CMK (cell line): Measurements from ENCODE around the gene RASGEF1C.

Source experiments
- DNase-seq: peaks from one replicate; pipeline ENCODE4 v3.0.0-alpha.2; 2010; ENCODE audit warnings: low read depth

RASGEF1C gene

DNA sequence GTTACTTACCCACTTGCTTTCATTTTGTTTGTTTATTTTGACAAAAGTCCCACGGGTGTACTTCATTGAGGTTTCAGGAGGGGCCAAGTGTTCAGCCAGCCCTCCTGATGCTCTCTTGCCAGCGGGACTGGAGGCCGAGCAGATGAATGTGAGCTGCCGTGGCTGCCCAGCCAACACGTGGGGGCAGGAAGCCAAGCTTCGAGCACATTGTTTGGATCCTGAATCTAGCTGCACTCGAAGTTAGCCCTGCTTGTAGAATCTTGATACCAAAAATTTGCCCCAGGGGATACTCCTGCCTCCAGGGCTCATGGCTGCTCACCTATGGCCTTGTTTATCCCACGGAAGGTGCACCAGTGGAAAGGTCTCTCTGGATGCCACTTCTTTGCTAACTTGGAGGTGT lies 49.3 kb downstream of the RASGEF1C start:
- DNase-seq: no peak

DNA sequence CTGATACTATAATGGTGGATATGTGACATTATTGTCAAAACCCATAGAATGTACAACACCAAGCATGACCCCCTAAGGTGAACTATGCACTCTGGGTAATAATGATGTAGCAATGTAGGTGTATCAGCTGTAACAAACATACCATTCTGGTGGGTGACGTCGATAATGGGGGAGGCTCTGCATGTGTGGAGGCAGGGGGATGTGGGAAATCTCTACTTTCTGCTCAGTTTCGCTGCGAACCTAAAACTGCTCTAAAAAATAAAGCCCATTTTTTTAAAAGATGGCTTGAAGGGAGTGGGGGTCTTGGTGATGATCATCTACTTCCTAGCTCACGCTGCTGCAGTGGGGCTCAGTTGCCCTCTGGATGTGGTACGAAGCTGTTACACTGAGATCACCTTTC lies 51.1 kb downstream of the RASGEF1C start:
- no peak for DNase-seq

DNA sequence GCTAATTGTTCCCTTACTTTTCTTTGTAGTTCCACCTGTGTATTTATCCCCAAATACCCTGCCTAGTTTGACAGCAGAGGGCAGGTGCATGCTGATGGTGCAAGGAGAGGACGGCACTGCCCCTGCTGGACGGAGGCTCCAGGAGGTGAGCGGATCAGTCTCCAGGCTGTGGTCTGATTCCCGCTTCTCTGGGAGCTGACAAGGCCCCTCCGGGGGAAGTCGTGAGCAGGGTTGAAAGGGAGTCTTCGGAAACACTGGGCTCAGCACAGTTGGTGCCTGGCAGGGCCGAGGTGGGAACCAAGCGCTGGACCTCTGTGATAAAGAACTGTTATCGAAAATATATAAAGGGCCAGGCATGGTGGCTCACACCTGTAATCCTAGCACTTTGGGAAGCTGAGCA lies 52.9 kb downstream of the RASGEF1C start:
- no peak for DNase-seq

DNA sequence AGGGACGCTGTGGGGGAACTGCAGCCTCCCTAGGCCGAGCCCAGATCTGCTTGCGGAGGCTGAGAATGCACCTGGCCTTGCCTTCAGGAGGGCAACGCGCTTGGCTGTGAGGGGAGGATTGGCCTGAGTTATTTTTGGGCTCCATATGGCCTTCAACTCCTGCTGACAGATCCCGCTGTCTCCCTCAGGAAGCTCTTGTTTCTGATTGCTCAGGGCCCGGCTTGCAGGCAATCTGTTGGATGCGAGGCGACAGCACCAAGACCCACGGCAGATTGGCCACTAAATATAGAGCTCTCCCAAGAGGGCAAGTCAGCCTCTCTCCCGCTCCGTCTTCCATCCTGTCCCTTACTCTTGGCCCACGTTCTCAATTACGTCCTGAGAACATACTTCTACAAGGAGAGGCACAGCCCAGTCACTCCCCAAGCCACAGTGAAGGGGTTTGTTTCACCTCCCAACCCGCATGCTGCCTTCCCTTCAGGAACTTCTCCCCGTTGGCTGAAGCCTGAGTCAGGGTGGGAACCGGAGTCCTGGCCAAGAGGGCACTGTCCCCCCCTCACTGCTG lies 53.6 kb downstream of the RASGEF1C start:
- no peak for DNase-seq

DNA sequence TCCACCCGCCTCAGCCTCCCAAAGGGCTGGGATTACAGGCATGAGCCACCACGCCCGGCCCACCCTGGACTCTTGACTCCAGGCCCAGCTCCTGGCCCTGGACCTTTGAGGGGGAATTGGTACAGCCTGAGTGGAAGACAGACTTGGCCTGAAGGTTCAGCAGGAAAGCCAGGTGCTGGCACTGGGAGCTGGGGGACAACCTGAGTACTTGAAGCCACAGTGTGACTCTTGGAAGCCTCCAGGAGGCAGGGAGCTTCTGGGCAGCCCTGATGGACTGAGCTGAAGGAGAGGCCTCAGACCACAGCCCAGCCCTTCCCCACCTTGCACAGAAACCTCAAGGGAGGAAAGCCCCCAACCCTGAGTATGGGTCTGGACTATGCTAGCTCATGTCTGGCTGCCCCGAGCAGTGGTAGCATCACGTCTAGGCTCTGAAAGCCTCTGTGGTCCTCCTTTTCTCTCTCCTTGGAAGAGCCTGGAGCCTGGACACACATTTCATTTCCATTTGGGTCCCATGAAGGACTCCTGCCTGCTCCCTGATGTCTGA lies 54.1 kb downstream of the RASGEF1C start:
- no peak for DNase-seq

DNA sequence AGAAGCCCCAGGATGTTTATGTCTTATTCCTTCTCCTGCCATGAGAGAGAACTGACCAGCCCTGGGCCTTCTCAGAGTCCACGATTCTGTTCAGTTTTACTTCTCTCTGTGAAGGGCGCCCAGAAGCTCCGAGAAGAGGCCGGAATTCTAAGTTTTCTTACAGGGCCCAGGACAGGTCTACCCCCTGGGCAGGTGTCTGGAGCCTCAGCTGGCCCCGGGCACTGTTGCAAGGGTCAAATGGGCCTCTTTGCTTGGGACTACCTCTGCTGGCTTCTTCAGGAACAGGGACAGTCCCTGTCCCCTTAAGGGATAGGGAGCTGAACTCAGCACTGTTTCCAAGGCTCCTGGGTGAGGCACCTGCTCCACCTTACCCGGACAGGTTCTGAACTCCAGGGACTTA lies 55.0 kb downstream of the RASGEF1C start:
- no peak for DNase-seq

DNA sequence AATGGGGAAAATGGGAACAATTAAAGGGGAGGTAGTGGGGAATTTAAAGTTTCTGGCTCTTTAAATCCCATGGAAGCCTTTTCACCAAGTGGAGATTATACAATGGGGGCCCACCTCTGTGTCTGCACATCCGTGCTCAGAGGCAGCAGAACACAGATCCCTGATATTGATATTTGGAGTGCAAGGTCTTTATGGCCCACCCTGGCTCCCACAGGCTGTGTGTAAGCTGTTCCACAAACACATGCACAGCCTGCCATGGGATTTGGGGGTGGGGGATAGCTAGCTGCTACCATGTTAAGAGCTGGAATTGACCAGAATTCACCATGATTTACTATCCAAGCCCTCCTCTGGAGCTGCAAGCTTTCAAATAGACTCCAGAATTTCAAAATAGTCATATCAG lies 55.9 kb downstream of the RASGEF1C start:
- DNase-seq: no peak

DNA sequence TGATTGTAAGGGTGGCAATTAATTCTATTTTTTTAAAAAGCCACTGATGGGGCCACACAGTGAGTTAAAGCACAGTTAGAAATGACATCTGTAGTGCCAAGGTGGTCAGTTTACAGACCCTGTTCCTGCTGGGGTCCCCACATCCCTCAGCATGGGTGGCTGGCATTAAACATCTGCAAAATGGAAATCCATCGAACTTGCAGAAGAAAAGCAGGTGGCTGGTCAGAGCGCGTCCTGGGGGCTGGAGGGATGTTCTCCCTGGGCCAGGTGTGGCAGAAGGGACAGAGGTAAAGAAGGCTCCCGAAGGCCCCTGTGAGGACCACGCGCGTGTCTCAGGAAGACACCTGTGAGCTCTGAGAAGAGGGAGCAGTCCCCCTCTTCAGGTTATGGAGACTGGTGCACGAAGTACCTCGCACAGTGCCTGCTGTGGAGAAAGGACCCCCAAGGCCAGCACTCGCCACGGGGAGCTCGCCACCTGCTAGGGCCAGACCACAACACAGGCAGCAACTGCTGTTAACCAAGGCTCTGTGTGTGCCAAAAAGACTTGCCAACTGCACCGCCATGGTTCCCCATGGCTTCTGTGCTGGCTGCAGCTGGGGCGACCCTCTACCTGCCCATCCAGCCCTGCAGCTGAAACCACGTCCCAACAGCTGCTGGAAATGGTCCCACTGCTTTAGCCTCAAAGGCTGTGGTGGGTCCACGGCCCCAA lies 65.2 kb downstream of the RASGEF1C start:
- DNase-seq: no peak

DNA sequence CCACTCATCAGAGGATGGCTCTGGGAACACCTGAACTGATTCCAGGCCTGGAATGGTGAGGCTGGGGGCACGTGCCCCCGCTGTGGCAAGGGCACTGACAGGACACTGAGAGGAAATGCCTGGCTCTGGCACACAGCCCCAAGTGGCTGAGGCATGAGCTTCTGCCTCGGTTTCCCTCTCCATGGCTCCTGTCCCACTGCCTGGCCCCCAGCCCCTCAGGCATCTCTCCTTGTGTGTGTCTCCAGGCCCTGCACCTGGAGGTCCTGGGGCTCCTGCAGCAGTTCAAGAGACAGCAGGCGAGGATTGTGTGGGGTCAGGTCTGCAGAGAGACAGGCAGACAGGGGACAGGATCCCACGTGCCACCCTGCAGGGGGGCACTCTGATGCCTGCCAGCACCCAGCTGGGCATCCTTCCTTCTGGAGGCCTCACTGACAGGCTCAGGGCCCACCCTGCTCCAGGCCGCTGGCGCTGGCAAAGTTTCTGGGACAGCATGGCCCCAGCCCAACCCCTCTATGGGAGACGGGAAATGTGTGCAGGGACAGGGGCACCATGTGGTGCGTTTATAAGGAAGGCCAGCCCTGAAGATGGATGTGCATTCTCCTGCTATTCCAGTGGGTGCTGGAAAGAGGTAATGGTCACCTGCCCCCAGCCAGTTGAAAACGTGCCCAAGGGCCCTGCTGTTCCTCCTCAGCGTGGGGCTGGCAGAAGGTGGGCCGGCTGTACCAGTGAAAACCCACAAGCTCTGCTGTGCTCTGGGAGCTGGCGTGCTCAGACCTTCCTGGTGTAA lies 66.0 kb downstream of the RASGEF1C start:
- DNase-seq: no peak

DNA sequence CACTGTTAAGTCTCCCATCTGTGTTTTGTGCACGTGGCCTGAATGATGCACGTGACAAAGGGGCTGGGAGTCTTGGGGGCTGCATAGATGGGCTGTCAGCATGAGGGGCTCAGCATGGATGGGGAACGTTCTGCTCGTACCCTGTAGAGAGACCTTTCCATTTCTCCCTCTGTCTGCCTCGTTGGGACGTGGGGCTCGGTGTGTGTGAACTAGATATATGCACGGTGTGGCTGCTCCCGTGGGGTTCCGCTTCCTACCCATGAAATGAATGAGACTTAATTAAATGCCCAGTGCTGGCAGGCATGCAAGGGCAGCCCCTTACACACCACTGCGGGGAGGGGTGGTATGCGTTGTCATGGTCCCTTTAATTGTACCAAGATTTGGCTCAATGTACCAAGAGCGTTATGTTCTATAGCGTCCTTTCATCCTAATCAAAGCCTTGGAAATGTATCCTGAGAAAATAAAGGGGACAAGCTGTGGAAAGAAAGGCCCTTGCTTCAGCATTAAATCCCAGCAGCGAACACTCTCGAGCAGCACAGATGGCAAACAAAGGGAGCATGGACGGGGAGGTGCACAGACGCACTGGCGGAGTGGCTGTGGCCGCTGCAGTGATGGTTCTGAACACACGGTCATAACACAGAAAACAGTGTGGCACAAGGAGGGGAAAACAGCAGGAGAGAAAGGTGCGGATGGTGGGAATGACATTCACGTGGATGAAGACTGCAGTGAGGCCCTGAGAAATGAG lies 66.8 kb downstream of the RASGEF1C start:
- DNase-seq: no peak

DNA sequence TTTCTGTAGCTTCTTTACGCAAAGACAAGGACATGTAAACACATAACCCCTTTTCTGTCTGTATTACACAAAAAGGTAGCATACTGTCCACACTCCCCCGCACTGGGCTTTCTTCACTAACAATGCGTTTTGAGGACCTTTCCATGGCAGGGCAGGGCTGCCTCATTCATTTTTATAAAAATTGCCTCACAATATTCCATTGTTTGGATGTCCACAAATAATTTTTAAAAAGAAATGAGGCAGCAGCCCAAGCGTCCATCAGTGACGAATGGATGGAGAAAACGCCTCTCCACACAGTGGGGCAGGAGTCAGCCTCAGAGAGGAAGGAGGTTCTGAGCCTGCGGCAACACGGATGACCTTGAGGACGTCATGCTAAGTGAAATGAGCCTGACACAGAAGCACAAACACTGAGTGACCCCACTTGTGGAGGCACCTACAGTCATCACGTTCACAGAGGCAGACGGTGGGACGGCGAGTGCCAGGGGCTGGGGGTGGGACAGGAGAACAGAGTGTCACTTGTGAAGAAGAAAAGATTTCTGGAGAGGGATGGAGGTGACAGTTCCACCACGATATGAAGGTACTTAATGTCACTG lies 67.8 kb downstream of the RASGEF1C start:
- no peak for DNase-seq

DNA sequence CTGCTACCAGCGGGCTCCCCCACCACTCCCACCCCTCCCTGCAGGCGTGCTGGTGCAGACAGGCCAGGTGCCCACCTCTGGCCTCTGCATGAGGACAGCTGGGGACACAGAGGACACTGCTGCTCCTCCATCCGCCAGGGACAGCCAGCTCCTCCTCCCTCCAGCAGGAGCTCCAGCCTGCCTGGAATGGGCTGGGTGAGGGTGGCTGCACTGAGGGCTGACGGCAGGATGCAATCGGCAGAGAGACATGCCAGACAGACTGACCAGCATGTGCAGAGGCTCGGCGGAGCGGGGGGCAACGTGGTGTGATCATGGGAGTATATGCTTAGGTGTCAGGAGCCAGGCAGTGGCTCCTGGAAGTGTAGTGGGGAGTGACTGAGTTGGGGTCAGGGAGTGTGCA lies 68.4 kb downstream of the RASGEF1C start:
- DNase-seq: no peak

DNA sequence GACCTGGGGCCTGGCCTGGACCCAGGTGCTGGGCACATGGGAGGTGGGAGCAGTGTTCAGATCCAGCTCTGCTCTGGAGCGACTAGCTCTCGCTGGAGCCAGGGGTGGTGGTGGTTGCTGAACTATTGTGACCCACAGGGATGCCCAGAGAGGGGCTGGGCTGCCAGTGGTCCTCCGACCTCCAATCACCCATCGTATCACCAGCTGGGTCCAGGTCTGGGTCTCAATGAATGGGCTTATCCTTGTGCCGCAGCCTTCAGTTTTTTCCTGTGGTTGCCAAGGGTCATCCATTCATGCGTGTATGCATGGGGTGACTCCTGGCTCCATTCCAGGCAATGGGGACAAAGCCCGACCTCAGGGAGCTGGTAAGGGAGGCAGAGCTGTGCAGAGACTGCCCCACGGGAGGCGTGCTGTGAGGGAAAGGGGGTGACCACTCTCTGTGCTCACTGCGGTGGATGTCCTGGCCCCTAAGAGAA lies 68.9 kb downstream of the RASGEF1C start:
- no peak for DNase-seq

DNA sequence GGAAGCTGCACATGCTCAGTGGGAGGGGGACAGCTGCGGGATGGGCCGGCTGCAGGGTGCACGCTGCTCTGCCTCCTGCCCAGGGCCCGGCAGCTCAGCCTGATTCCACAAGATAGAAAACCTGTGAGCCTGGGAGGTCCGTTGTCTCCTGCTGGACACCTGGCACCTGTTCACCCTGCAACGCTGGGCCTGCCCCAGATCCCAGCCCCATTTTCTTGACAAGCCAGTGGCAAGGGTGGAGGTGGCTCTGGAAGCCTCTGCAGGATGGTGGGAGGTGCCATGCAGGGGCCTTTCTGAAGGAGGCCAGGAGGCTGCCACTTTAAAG lies 69.3 kb downstream of the RASGEF1C start:
- no peak for DNase-seq

DNA sequence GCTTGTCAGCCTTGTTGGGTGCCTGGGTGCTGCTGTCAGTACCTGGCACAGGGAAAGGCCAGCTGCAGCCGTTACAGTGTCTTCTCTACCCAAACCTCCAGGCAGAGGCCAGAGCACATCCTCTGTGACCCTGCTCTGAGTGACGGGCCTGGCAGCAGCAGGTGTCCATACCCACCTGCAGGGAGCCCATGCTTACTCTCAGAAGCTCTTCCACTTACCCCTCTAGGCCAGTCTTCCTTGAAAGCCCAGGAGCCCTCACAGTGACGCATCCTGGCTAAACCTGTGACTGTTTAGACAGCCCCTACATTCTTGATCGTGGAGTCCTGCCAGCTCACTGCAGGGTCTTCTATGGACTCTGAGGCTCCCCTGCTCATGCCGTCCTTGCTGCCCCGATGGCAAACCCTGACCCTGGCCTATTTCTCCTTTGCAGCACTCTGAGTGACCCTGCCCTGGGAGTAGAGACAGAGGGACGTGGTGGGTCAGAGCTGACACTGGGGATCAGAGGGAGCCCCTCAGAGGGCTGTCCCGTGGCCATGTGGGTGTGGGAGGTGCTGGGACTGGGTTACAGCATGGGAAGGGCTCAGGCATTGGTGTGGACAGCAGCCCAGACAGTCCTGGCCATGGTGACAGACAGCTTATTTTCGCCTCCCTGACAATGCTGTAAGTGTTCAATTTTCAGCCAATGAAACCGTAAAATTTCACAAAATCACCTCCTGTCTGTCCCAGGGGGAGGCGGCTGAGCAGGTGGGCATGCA lies 69.9 kb downstream of the RASGEF1C start:
- no peak for DNase-seq

DNA sequence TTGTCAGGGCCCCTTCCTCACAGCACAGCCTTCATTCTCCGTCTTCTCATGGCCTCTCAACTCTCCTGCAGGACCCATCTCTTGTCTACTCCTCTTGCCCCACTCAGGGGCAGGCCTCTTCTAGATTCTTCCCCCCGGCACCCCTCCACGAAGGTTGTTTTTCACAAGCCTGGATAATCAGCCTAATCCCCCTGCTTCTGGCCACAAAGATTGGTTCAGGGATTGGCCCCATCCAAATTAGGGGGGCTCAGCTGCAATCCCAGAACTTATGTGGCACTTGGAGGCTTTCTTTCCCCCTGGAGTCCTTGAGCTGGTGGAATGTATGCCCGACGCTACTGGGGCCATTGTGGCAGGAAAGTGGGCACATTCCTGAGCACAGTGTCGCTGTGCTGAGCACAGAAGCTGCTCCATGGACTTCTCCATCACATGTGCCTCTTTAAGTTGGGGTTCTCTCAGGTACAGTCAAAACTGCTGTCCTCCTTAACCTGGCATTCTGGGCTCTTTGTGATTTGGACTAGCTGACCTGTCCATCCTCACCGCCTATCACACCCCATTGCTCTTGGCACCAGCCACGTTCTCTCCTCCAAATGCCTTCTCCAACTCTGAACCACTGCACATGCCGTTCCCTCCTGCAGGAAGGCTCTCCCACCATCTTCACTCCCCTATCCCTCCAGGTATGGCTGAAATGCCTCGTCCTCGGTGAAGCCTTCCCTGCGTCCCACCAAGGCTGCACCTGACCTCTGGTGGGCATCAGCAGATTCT lies 70.6 kb downstream of the RASGEF1C start:
- no peak for DNase-seq

DNA sequence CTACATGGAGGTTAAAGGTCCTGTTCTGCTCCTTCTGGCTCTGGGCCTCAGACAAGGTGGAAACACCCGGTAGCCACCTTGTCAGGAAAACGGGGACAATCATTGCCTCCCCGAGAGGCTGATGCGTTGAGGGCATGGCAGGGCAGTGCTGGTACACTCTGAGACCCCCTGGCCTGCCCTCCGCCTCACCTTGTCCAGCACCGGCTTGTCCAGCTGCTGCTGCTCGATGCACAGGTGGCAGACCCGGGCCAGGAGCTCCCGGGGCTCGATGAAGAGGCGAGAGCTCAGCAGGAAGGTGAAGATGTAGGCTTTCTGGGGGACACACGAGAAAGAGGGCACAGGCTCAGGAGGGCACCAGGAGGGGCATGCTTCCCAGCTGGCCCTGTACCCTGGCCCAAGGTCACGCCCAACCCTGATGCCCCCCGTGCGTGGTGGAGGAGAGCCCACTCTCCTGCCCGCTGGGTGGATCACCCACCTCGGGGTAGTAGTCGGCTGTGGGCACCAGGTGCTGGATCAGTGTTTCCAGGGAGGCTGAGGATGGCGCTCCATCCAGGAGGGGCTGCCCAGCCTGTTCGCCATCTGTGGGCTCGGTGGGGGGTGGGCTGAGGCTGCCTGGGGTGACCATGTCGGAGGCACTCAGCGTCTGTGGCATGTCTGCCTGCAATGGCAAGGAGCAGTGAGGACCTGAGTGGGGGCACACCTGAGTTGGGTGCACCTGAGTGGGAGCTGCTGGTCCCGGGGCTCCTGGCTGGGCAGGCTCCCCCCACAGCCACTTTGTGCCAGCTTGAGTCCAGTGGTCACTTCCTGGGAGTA lies 71.4 kb downstream of the RASGEF1C start:
- DNase-seq: no peak

DNA sequence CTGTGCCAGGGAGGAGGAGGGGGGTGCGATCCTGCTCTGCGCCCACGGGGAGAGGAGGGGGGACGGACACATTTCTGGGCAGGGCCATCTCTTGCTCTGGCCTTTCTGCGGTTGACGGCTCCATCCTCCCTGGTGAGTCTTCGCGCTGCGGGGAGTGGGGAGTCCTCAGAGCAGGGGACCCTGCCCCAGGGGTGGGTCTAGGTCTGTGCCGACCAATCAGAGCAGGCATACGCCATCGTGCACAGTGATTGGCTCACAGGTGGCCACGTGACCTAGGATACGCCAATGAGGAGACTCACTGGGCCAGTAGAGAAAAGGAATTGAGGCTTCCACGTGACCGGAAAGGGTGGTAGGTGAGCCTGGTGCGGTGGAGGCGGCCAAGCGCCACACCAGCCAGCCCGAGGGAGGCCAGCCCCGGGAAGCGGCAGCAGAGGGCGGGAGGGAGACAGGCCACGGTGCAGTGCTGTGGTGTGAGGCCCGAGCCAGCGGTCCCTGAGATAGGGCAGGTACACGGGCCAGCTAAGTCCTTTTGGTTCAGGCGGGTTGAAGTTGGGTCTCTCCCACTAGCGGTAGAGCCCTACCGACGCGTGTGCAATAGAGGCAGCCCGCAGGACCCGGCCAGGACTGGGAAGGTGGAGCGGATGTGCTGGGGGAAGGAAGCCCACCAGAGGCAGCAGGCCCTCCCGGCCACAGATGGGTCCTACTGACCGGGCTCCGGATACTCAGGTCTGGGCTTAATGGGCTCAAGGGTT lies 72.2 kb downstream of the RASGEF1C start:
- DNase-seq: no peak
